ENCODE data around the gene PAH. TPM values are rescaled to one million over a fixed set of nuclear protein-coding genes. Genes with fewer than 3 reads are reported as not detected.

The PAH gene
- total and polyA plus RNA-seq, 2 of the 4 experiments (the other 2 are of a cell fraction), result not detected

GRCh38 chr12:102951841-102952240 lies 34.8 kb upstream of the PAH start:
- Histone ChIP-seq H2BK15ac (ENCODE audit: low read depth, low read length) (no peak overlapping the region), H2BK20ac (ENCODE audit: low read depth, low read length) (no peak overlapping the region), H3K14ac (replicated peaks; ENCODE audit: low read depth, low read length) (no peak overlapping the region), H2AK9ac (replicated peaks; ENCODE audit: low read depth, low read length, poor library complexity) (no peak overlapping the region), H4K5ac (ENCODE audit: low read depth, low read length) (no peak overlapping the region), H3K36me3 (ENCODE audit: control insufficient read depth, insufficient read depth, low read length) (no peaks in the 10 kb centered on the region), H3K9ac (ENCODE audit: low read depth, low read length) (no peak overlapping the region), H3K4me3 (ENCODE audit: insufficient read depth, low read depth, low read length) (no peak overlapping the region), H2BK120ac (ENCODE audit: low read depth, low read length) (no peak overlapping the region), H4K20me1 (ENCODE audit: insufficient read depth, low read length) (no peaks in the 10 kb centered on the region), H4K91ac (ENCODE audit: insufficient read depth, low read depth, low read length) (no peak overlapping the region), H3K4me1 (ENCODE audit: control insufficient read depth, insufficient read depth, low read length) (no peaks in the 10 kb centered on the region), H2BK5ac (ENCODE audit: low read depth, low read length, poor library complexity, severe bottlenecking) (no peak overlapping the region), H3K4me2 (ENCODE audit: low read depth, low read length) (no peak overlapping the region), H3K9me3 (ENCODE audit: control insufficient read depth, insufficient read depth, low read length) (no peaks in the 10 kb centered on the region), H3K27ac (ENCODE audit: insufficient read depth, low read length) (no peak overlapping the region), H3K27me3 (ENCODE audit: control insufficient read depth, insufficient read depth, low read length) (peaks cover 31% of the 10 kb centered on the region), H3K4ac (ENCODE audit: low read depth, low read length) (no peak overlapping the region), H3K23ac (ENCODE audit: low read depth, low read length) (no peak overlapping the region), H2AFZ (replicated peaks; ENCODE audit: low read length, poor library complexity) (no peak overlapping the region), H3K56ac (ENCODE audit: extremely low read depth, insufficient read depth, low read length) (no peak overlapping the region), H3K9me1 (ENCODE audit: insufficient read depth, low read length) (no peaks in the 10 kb centered on the region), H3K79me1 (ENCODE audit: low read depth in 1 of 2, low read length in 2 of 2) (no peaks in the 10 kb centered on the region), H2AK5ac (ENCODE audit: low read depth, low read length) (no peak overlapping the region), H4K8ac (ENCODE audit: low read depth in 2 of 2, low read length in 2 of 2) (no peak overlapping the region), H3K18ac (ENCODE audit: low read depth, low read length) (no peak overlapping the region)
- ATAC-seq (ENCODE audit: low read depth), result no peak
- dilution Hi-C loops (cut with HindIII; ENCODE audit: low sequenced_read_pairs, unreplicated experiment) (no loop called here), in situ Hi-C loops (cut with MboI; ENCODE audit: low sequenced_read_pairs) (no loop called here), intact Hi-C loops (cut with micrococcal nuclease) (no loop called here)
- CTCF ChIA-PET, result no interaction called here
- TF ChIP-seq POLR2A (IDR thresholded peaks at IDR 0.05; ENCODE audit: low read depth, low read length) (no peak), RAD21 (IDR thresholded peaks at IDR 0.05; ENCODE audit: low read length) (no peak), CHD1 (IDR thresholded peaks at IDR 0.05; ENCODE audit: low read depth, low read length) (no peak), CTCF (conservative IDR thresholded peaks at IDR 0.05; ENCODE audit: low read depth, low read length) (no peak), MAZ (IDR thresholded peaks at IDR 0.05; ENCODE audit: borderline replicate concordance, low read depth, low read length) (no peak), RCOR1 (IDR thresholded peaks at IDR 0.05; ENCODE audit: insufficient replicate concordance, low read length) (no peak), CEBPB (IDR thresholded peaks at IDR 0.05; ENCODE audit: low read depth, low read length) (no peak), NFE2L2 (IDR thresholded peaks at IDR 0.05; ENCODE audit: low read depth, low read length) (no peak), USF2 (IDR thresholded peaks at IDR 0.05; ENCODE audit: low read depth, low read length) (no peak)
- no peak for DNase-seq
- no TSS peak for BruUV-seq (replicated peaks)
- whole genome bisulfite sequencing, 2 experiments (ENCODE audit: extremely low coverage in 2 of 2, insufficient read length in 1 of 2), result no CpG with 5 or more reads among the region's 9 CpGs
- POLR2A ChIA-PET (ENCODE audit: unreplicated experiment), result no interaction called here

All from IMR-90 (cell line).